MM.1S (cell line): ENCODE measurements around the gene POM121L2.

Experiments used
- DNase-seq: peaks from one replicate; pipeline ENCODE4 v3.0.0-alpha.2; 2015
- H2AFZ ChIP-seq: fragments of 300-600 bp; sonication (generic); 2 replicates; pipeline ENCODE4 v1.6.0; 2016; ENCODE audit warnings: antibody characterized with exemption, low read length
- H3F3A ChIP-seq: fragments of 300-600 bp; sonication (generic); 2 replicates; pipeline ENCODE4 v1.6.1; 2016; ENCODE audit warnings: mild to moderate bottlenecking, antibody characterized with exemption, low read length, moderate library complexity, mixed read lengths; ENCODE audit not compliant: insufficient read depth
- H3K27ac ChIP-seq: fragments of 300-600 bp; sonication (generic); 2 replicates; pipeline ENCODE4 v1.5.1; 2016; ENCODE audit warnings: mild to moderate bottlenecking, low read length
- H3K27me3 ChIP-seq: fragments of 300-600 bp; sonication (generic); replicated peaks from 2 replicates; pipeline ENCODE4 v1.6.0; 2016; ENCODE audit warnings: low read length; ENCODE audit not compliant: insufficient read depth
- H3K36me3 ChIP-seq: fragments of 300-600 bp; sonication (generic); replicated peaks from 2 replicates; pipeline ENCODE4 v1.6.1; 2016; ENCODE audit warnings: mild to moderate bottlenecking, low read length, mixed read lengths; ENCODE audit not compliant: insufficient read depth
- H3K4me1 ChIP-seq: fragments of 300-600 bp; sonication (generic); 2 replicates; pipeline ENCODE4 v1.6.1; 2016; ENCODE audit warnings: low read length, mixed read lengths
- H3K4me2 ChIP-seq: fragments of 300-600 bp; sonication (generic); 2 replicates; pipeline ENCODE4 v1.6.0; 2016; ENCODE audit warnings: low read depth, low read length
- H3K4me3 ChIP-seq: fragments of 300-600 bp; sonication (generic); 2 replicates; pipeline ENCODE4 v1.5.1; 2016; ENCODE audit warnings: low read length, mixed read lengths
- H3K79me2 ChIP-seq: fragments of 300-600 bp; sonication (generic); 2 replicates; pipeline ENCODE4 v1.6.1; 2016; ENCODE audit warnings: mixed run types, low read length, mixed read lengths
- H3K9ac ChIP-seq: fragments of 300-600 bp; sonication (generic); 2 replicates; pipeline ENCODE4 v1.6.1; 2016; ENCODE audit warnings: low read length, mixed read lengths
- H3K9me2 ChIP-seq: fragments of 300-600 bp; sonication (generic); replicated peaks from 2 replicates; pipeline ENCODE4 v1.6.1; 2016; ENCODE audit warnings: mild to moderate bottlenecking, low read length, mixed read lengths; ENCODE audit not compliant: insufficient read depth
- H3K9me3 ChIP-seq: fragments of 300-600 bp; sonication (generic); replicated peaks from 2 replicates; pipeline ENCODE4 v1.6.1; 2016; ENCODE audit warnings: mild to moderate bottlenecking, low read length, mixed read lengths; ENCODE audit not compliant: insufficient read depth
- H4K20me1 ChIP-seq: fragments of 300-600 bp; sonication (generic); 2 replicates; pipeline ENCODE4 v1.6.1; 2016; ENCODE audit warnings: mild to moderate bottlenecking, low read length, moderate library complexity, mixed read lengths; ENCODE audit not compliant: insufficient read depth
- EZH2 ChIP-seq: fragments of 300-600 bp; sonication (generic); optimal IDR thresholded peaks from 2 replicates; pipeline ENCODE3; 2017; ENCODE audit warnings: low read depth, mild to moderate bottlenecking, antibody characterized with exemption, low read length, mixed read lengths
- EZH2phosphoT487 ChIP-seq: fragments of 300-600 bp; sonication (generic); IDR thresholded peaks from 2 replicates; pipeline ENCODE4 v1.6.1; 2018; ENCODE audit warnings: antibody characterized with exemption, low read length
- TF ChIP-seq, protein P1 (sequence below): fragments of 300-600 bp; sonication (generic); IDR thresholded peaks from 2 replicates; pipeline ENCODE4 v1.5.1; 2016; ENCODE audit warnings: antibody characterized with exemption, low read length, mixed read lengths

The POM121L2 gene

DNA sequence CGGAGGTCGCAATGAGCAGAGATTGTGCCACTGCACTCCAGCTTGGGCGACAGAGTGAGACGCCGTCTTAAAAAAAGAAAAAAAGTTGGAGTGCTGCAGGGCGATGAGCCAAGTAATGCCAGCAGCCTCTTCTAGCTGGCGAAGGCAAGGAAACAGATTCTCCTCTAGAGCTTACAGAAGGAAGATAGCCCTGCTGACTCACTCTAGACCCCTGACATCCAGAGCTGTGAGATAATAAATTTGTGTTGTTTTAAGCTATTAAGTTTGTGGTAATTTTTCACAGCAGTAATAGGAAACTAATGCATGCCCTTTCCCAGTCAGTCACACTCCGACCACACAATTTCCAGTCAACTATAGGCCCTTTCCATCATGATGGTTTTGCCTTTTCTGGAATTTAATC lies 48.2 kb downstream of the POM121L2 start:
- no peak for TF ChIP-seq EZH2phosphoT487
- TF ChIP-seq EZH2, result no peak
- TF ChIP-seq, protein P1, sequence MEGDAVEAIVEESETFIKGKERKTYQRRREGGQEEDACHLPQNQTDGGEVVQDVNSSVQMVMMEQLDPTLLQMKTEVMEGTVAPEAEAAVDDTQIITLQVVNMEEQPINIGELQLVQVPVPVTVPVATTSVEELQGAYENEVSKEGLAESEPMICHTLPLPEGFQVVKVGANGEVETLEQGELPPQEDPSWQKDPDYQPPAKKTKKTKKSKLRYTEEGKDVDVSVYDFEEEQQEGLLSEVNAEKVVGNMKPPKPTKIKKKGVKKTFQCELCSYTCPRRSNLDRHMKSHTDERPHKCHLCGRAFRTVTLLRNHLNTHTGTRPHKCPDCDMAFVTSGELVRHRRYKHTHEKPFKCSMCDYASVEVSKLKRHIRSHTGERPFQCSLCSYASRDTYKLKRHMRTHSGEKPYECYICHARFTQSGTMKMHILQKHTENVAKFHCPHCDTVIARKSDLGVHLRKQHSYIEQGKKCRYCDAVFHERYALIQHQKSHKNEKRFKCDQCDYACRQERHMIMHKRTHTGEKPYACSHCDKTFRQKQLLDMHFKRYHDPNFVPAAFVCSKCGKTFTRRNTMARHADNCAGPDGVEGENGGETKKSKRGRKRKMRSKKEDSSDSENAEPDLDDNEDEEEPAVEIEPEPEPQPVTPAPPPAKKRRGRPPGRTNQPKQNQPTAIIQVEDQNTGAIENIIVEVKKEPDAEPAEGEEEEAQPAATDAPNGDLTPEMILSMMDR, result no peak
- Histone ChIP-seq H2AFZ (no peak overlapping the region), H3F3A (no peaks in the 10 kb centered on the region), H3K27ac (no peak overlapping the region), H3K9me2 (no peaks in the 10 kb centered on the region), H3K4me3 (no peak overlapping the region), H4K20me1 (no peaks in the 10 kb centered on the region), H3K4me1 (no peaks in the 10 kb centered on the region), H3K9me3 (no peaks in the 10 kb centered on the region), H3K4me2 (no peak overlapping the region), H3K36me3 (no peaks in the 10 kb centered on the region), H3K9ac (no peak overlapping the region), H3K27me3 (no peaks in the 10 kb centered on the region), H3K79me2 (no peaks in the 10 kb centered on the region)
- DNase-seq, result no peak

DNA sequence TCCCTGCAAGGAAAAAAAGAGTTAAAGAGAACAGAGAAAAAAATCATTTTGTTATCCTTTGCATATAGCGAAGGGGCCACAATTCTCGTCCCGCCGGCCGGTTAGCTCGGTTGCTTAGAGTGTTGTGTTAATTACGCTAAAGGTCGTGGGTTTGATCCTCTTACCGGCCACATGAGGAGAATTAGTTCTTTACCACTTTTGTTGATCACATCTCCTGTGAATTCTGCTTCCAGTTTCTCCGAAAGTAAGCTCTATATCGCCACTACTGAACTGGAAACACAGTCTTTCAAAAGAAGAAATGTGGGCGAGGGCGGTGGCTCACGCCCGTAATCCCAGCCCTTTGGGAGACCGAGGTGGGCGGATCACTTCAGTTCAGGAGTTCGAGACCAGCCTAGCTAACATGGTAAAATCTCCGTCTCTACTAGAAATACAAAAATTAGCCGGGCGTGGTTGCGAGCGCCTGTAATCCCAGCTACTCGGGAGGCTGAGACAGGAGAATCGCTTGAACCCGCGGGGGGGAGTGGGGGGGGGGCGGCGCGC lies 51.2 kb downstream of the POM121L2 start:
- no peak for TF ChIP-seq EZH2
- TF ChIP-seq, protein P1, result no peak
- TF ChIP-seq EZH2phosphoT487, result no peak
- Histone ChIP-seq H3K79me2 (no peaks in the 10 kb centered on the region), H2AFZ (no peak overlapping the region), H3K4me1 (no peaks in the 10 kb centered on the region), H3K36me3 (no peaks in the 10 kb centered on the region), H3K4me2 (no peak overlapping the region), H3K9me2 (no peaks in the 10 kb centered on the region), H3K4me3 (no peak overlapping the region), H3K27ac (no peak overlapping the region), H3K9ac (no peak overlapping the region), H3F3A (no peaks in the 10 kb centered on the region), H4K20me1 (no peaks in the 10 kb centered on the region), H3K9me3 (no peaks in the 10 kb centered on the region), H3K27me3 (no peaks in the 10 kb centered on the region)
- no peak for DNase-seq

DNA sequence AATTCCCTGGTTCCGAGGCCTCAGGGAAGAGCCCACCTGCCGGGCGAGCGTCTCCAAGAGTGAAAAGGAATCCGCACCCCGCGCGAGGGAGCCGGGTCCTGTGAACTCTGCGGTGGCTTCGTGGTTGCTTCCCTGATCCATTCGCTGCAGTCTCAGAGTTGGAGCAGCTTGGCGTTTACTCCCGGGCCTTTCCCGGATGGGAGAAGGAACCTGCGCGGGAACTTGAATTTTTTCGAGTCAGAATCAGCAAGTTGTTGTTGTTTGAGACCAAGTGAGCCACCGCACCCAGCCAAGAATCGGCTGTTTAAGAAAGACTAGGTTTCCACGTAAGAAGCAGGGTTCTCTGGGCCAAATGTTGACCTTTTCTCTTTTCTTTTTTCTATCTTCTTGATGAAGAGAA lies 51.7 kb downstream of the POM121L2 start:
- TF ChIP-seq EZH2 (no peak), EZH2phosphoT487 (no peak)
- TF ChIP-seq, protein P1, result no peak
- no peaks in the 10 kb centered on the region for H4K20me1 ChIP-seq
- no peaks in the 10 kb centered on the region for H3K9me3 ChIP-seq
- H3K27me3 ChIP-seq, result no peaks in the 10 kb centered on the region
- no peaks in the 10 kb centered on the region for H3F3A ChIP-seq
- H3K4me1 ChIP-seq, result no peaks in the 10 kb centered on the region
- H3K4me3 ChIP-seq, result no peak overlapping the region
- H3K36me3 ChIP-seq, result no peaks in the 10 kb centered on the region
- H3K79me2 ChIP-seq, result no peaks in the 10 kb centered on the region
- no peak overlapping the region for H3K4me2 ChIP-seq
- no peaks in the 10 kb centered on the region for H3K9me2 ChIP-seq
- H3K27ac ChIP-seq, result no peak overlapping the region
- DNase-seq, result no peak
- H2AFZ ChIP-seq, result no peak overlapping the region
- no peak overlapping the region for H3K9ac ChIP-seq
